Measurements from ENCODE around the gene PCMTD2.
"Not testable (repeated sequence)": the region's sequence is repeated elsewhere in the genome, so short reads cannot be mapped to it uniquely, and the experiment has no call there.

Gene PCMTD2

GRCh38 chr20:64234921-64235565, 20.5 kb upstream of the PCMTD2 start:
- not testable (repeated sequence) for H3K36me3 ChIP-seq (ENCODE audit: insufficient read depth, low read length); H3K4me1 ChIP-seq (ENCODE audit: insufficient read depth, low read length); H3K27me3 ChIP-seq (ENCODE audit: control insufficient read depth in 1 of 2, insufficient read depth in 2 of 2, low read length in 2 of 2); H3K9ac ChIP-seq (ENCODE audit: low read length); H3K4me3 ChIP-seq (ENCODE audit: low read depth in 1 of 2, low read length in 2 of 2); H3K27ac ChIP-seq (ENCODE audit: low read depth, low read length); H3K9me3 ChIP-seq (ENCODE audit: low read length)

- no peaks in the 10 kb centered on the region for H3K36me3 ChIP-seq (ENCODE audit: insufficient read depth, low read length)
- H3K27me3 ChIP-seq (ENCODE audit: control insufficient read depth in 1 of 2, insufficient read depth in 2 of 2, low read length in 2 of 2), result no peaks in the 10 kb centered on the region
- no peaks in the 10 kb centered on the region for H3K9me3 ChIP-seq (ENCODE audit: low read length)
- no peak overlapping the region for H3K4me3 ChIP-seq (ENCODE audit: low read depth in 1 of 2, low read length in 2 of 2)
- H3K27ac ChIP-seq (ENCODE audit: low read depth, low read length), result no peak overlapping the region
- H3K4me1 ChIP-seq (ENCODE audit: insufficient read depth, low read length), result no peaks in the 10 kb centered on the region
- H3K9ac ChIP-seq (ENCODE audit: low read length), result no peak overlapping the region
These were observed 19.1 kb upstream of the PCMTD2 start for GRCh38 chr20:64236137-64237088.

- no peak overlapping the region for H3K9ac ChIP-seq (ENCODE audit: low read length)
- no peaks in the 10 kb centered on the region for H3K27me3 ChIP-seq (ENCODE audit: control insufficient read depth in 1 of 2, insufficient read depth in 2 of 2, low read length in 2 of 2)
- no peaks in the 10 kb centered on the region for H3K9me3 ChIP-seq (ENCODE audit: low read length)
- no peaks in the 10 kb centered on the region for H3K4me1 ChIP-seq (ENCODE audit: insufficient read depth, low read length)
- no peaks in the 10 kb centered on the region for H3K36me3 ChIP-seq (ENCODE audit: insufficient read depth, low read length)
- no peak overlapping the region for H3K27ac ChIP-seq (ENCODE audit: low read depth, low read length)
- no peak overlapping the region for H3K4me3 ChIP-seq (ENCODE audit: low read depth in 1 of 2, low read length in 2 of 2)
These were observed 18.2 kb upstream of the PCMTD2 start for GRCh38 chr20:64237316-64237715.

GRCh38 chr20:64238115-64238825, 17.3 kb upstream of the PCMTD2 start:
- Histone ChIP-seq H3K9me3 (ENCODE audit: low read length) (no peaks in the 10 kb centered on the region), H3K9ac (ENCODE audit: low read length) (no peak overlapping the region), H3K27me3 (ENCODE audit: control insufficient read depth in 1 of 2, insufficient read depth in 2 of 2, low read length in 2 of 2) (no peaks in the 10 kb centered on the region), H3K36me3 (ENCODE audit: insufficient read depth, low read length) (no peaks in the 10 kb centered on the region), H3K4me1 (ENCODE audit: insufficient read depth, low read length) (no peaks in the 10 kb centered on the region), H3K4me3 (ENCODE audit: low read depth in 1 of 2, low read length in 2 of 2) (no peak overlapping the region), H3K27ac (ENCODE audit: low read depth, low read length) (no peak overlapping the region)

- no peak overlapping the region for H3K27ac ChIP-seq (ENCODE audit: low read depth, low read length)
- no peaks in the 10 kb centered on the region for H3K4me1 ChIP-seq (ENCODE audit: insufficient read depth, low read length)
- no peak overlapping the region for H3K9ac ChIP-seq (ENCODE audit: low read length)
- H3K27me3 ChIP-seq (ENCODE audit: control insufficient read depth in 1 of 2, insufficient read depth in 2 of 2, low read length in 2 of 2), result no peaks in the 10 kb centered on the region
- H3K4me3 ChIP-seq (ENCODE audit: low read depth in 1 of 2, low read length in 2 of 2), result no peak overlapping the region
- H3K9me3 ChIP-seq (ENCODE audit: low read length), result no peaks in the 10 kb centered on the region
- no peaks in the 10 kb centered on the region for H3K36me3 ChIP-seq (ENCODE audit: insufficient read depth, low read length)
These were observed 16.6 kb upstream of the PCMTD2 start for GRCh38 chr20:64238851-64239387.

- H3K36me3 ChIP-seq (ENCODE audit: insufficient read depth, low read length), result no peaks in the 10 kb centered on the region
- no peaks in the 10 kb centered on the region for H3K9me3 ChIP-seq (ENCODE audit: low read length)
- no peaks in the 10 kb centered on the region for H3K27me3 ChIP-seq (ENCODE audit: control insufficient read depth in 1 of 2, insufficient read depth in 2 of 2, low read length in 2 of 2)
- no peaks in the 10 kb centered on the region for H3K4me1 ChIP-seq (ENCODE audit: insufficient read depth, low read length)
- no peak overlapping the region for H3K4me3 ChIP-seq (ENCODE audit: low read depth in 1 of 2, low read length in 2 of 2)
- no peak overlapping the region for H3K9ac ChIP-seq (ENCODE audit: low read length)
- H3K27ac ChIP-seq (ENCODE audit: low read depth, low read length), result no peak overlapping the region
These were observed 15.9 kb upstream of the PCMTD2 start for GRCh38 chr20:64239449-64240242.

- no peaks in the 10 kb centered on the region for H3K36me3 ChIP-seq (ENCODE audit: insufficient read depth, low read length)
- no peaks in the 10 kb centered on the region for H3K27me3 ChIP-seq (ENCODE audit: control insufficient read depth in 1 of 2, insufficient read depth in 2 of 2, low read length in 2 of 2)
- no peak overlapping the region for H3K4me3 ChIP-seq (ENCODE audit: low read depth in 1 of 2, low read length in 2 of 2)
These were observed 15.1 kb upstream of the PCMTD2 start for GRCh38 chr20:64240243-64241015.

GRCh38 chr20:64241061-64241460, 14.5 kb upstream of the PCMTD2 start:
- H3K9me3 ChIP-seq (ENCODE audit: low read length), result no peaks in the 10 kb centered on the region
- H3K36me3 ChIP-seq (ENCODE audit: insufficient read depth, low read length), result no peaks in the 10 kb centered on the region
- H3K4me1 ChIP-seq (ENCODE audit: insufficient read depth, low read length), result no peaks in the 10 kb centered on the region
- H3K4me3 ChIP-seq (ENCODE audit: low read depth in 1 of 2, low read length in 2 of 2), result no peak overlapping the region
- H3K27me3 ChIP-seq (ENCODE audit: control insufficient read depth in 1 of 2, insufficient read depth in 2 of 2, low read length in 2 of 2), result no peaks in the 10 kb centered on the region
- no peak overlapping the region for H3K27ac ChIP-seq (ENCODE audit: low read depth, low read length)
- no peak overlapping the region for H3K9ac ChIP-seq (ENCODE audit: low read length)

More at GRCh38 chr20:64240243-64241015, 15.1 kb upstream of the PCMTD2 start:
- Histone ChIP-seq H3K9ac (ENCODE audit: low read length) (no peak overlapping the region), H3K9me3 (ENCODE audit: low read length) (no peaks in the 10 kb centered on the region), H3K27ac (ENCODE audit: low read depth, low read length) (no peak overlapping the region), H3K4me1 (ENCODE audit: insufficient read depth, low read length) (no peaks in the 10 kb centered on the region)

- H3K9me3 ChIP-seq (ENCODE audit: low read length), result no peaks in the 10 kb centered on the region
- no peak overlapping the region for H3K27ac ChIP-seq (ENCODE audit: low read depth, low read length)
- no peak overlapping the region for H3K9ac ChIP-seq (ENCODE audit: low read length)
- no peak overlapping the region for H3K4me3 ChIP-seq (ENCODE audit: low read depth in 1 of 2, low read length in 2 of 2)
- no peaks in the 10 kb centered on the region for H3K36me3 ChIP-seq (ENCODE audit: insufficient read depth, low read length)
- H3K4me1 ChIP-seq (ENCODE audit: insufficient read depth, low read length), result no peaks in the 10 kb centered on the region
- H3K27me3 ChIP-seq (ENCODE audit: control insufficient read depth in 1 of 2, insufficient read depth in 2 of 2, low read length in 2 of 2), result no peaks in the 10 kb centered on the region
These were observed 13.3 kb upstream of the PCMTD2 start for GRCh38 chr20:64242003-64242796.

Data from muscle layer of colon (tissue), 2 donors.